Nephron progenitor cell (in vitro differentiated cells): ENCODE data around the gene AMMECR1.
"Not testable (repeated sequence)": the region's sequence is repeated elsewhere in the genome, so short reads cannot be mapped to it uniquely, and the experiment has no call there.

Experiments
- DNase-seq: peaks from one replicate; pipeline ENCODE4 v3.0.0; 2021
- H3K27ac Mint-ChIP-seq: 2 replicates; pipeline ENCODE4 v1.8.0; 2021; ENCODE audit warnings: mild to moderate bottlenecking, moderate library complexity, mixed read lengths
- H3K27me3 Mint-ChIP-seq: 2 replicates; pipeline ENCODE4 v1.8.0; 2021; ENCODE audit warnings: mild to moderate bottlenecking, low read depth, mixed read lengths; ENCODE audit not compliant: poor library complexity
- H3K36me3 Mint-ChIP-seq: 2 replicates; pipeline ENCODE4 v1.8.0; 2021; ENCODE audit warnings: low read depth, mixed read lengths
- H3K4me1 Mint-ChIP-seq: 2 replicates; pipeline ENCODE4 v1.8.0; 2021; ENCODE audit warnings: mixed read lengths
- H3K4me3 Mint-ChIP-seq: 2 replicates; pipeline ENCODE4 v1.8.0; 2021; ENCODE audit warnings: mild to moderate bottlenecking, moderate library complexity, mixed read lengths
- H3K9me3 Mint-ChIP-seq: 2 replicates; pipeline ENCODE4 v1.8.0; 2021; ENCODE audit warnings: mild to moderate bottlenecking, moderate library complexity, mixed read lengths
- CTCF ChIP-seq: fragments of 200-600 bp; sonication (generic); IDR thresholded peaks from 2 replicates; pipeline ENCODE4 v1.5.0; 2021; ENCODE audit warnings: antibody characterized with exemption

Gene AMMECR1

DNA sequence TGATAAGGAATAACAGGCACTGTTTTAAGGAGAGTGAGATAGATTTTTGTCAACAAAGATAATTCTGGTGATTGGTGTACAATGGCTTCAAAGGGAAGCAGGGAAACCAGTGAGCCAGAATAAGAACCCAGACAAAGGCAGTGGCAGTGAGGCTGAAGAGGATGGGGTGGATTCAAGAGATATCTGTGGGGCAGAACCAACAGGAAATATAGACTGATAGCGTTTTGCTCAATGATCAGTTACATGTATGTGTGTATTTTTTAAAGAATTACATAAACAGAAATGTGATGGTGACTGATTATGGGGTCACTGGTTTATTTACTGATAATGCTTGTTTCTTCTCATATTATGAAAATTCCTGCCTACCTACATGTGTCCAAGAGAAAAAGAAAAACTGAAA lies 66.4 kb downstream of the AMMECR1 start:
- Mint-ChIP-seq H3K9me3 (no peaks in the 10 kb centered on the region), H3K4me3 (no peak overlapping the region), H3K36me3 (no peaks in the 10 kb centered on the region), H3K4me1 (no peaks in the 10 kb centered on the region), H3K27ac (peak overlapping the region; percentile 2), H3K27me3 (no peaks in the 10 kb centered on the region)
- no peak for DNase-seq
- TF ChIP-seq CTCF: no peak

GRCh38 chrX:110250847-110251246 lies 67.0 kb downstream of the AMMECR1 start:
- no peaks in the 10 kb centered on the region for H3K27me3 Mint-ChIP-seq
- H3K4me1 Mint-ChIP-seq: no peaks in the 10 kb centered on the region
- H3K27ac Mint-ChIP-seq: no peak overlapping the region
- H3K36me3 Mint-ChIP-seq: no peaks in the 10 kb centered on the region
- DNase-seq: no peak
- TF ChIP-seq CTCF: no peak
- H3K9me3 Mint-ChIP-seq: no peaks in the 10 kb centered on the region
- no peak overlapping the region for H3K4me3 Mint-ChIP-seq

GRCh38 chrX:110248578-110248977 lies 69.3 kb downstream of the AMMECR1 start:
- Mint-ChIP-seq H3K4me1 (no peaks in the 10 kb centered on the region), H3K36me3 (no peaks in the 10 kb centered on the region), H3K27ac (peak overlapping the region; percentile 2), H3K4me3 (no peak overlapping the region), H3K27me3 (no peaks in the 10 kb centered on the region), H3K9me3 (no peaks in the 10 kb centered on the region)
- no peak for TF ChIP-seq CTCF
- DNase-seq: no peak

DNA sequence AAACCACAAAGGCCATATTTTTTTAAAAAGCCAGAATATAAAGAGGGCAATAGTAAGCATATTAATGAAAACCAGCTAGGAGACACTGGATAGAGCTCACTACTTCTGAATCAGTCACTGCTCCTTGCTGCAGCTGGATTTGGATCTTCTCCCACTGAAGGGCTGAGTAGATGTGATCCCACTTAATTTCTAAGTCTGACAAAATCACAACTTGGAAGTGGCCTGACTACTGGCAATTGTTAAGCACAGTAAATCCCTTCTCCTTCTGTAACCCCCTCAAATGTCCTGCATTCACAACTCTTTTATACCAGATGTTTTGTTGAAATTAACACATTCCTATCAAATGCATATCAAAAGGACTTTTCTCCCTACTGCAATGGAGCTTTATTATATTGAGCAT lies 72.9 kb downstream of the AMMECR1 start:
- Mint-ChIP-seq H3K4me1 (no peaks in the 10 kb centered on the region), H3K9me3 (peaks cover 16% of the 10 kb centered on the region), H3K4me3 (no peak overlapping the region), H3K27ac (no peak overlapping the region), H3K36me3 (peaks cover 10% of the 10 kb centered on the region), H3K27me3 (peaks cover 8% of the 10 kb centered on the region)
- DNase-seq: no peak
- TF ChIP-seq CTCF: no peak

- DNase-seq: no peak
- no peak for TF ChIP-seq CTCF
- Mint-ChIP-seq H3K36me3 (peaks cover 24% of the 10 kb centered on the region), H3K27me3 (peaks cover 8% of the 10 kb centered on the region), H3K9me3 (peaks cover 30% of the 10 kb centered on the region), H3K4me3 (no peak overlapping the region), H3K4me1 (peaks cover 6% of the 10 kb centered on the region), H3K27ac (no peak overlapping the region)
Measured at GRCh38 chrX:110242371-110242770, 75.5 kb downstream of the AMMECR1 start.

DNA sequence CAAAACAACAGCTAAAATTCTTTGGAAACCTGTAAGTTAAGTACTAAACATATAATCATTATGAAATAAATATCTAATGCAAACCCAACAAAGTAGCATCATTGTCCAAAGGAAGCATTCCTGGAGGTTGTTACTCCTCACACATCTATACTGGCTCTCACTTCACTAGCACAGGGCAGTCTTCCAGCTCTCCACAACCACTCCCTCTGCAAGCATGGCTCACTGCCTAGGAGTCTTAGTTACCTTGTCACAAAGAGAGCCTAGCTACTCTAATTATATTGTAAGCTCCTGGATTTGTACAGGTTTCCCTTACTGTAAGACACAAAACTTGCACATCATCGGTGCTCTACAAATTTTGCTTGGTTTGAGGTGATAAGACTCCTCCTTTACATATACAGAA lies 76.1 kb downstream of the AMMECR1 start:
- DNase-seq: no peak
- Mint-ChIP-seq H3K4me1 (peaks cover 6% of the 10 kb centered on the region), H3K36me3 (peaks cover 24% of the 10 kb centered on the region), H3K4me3 (no peak overlapping the region), H3K9me3 (peaks cover 30% of the 10 kb centered on the region), H3K27ac (no peak overlapping the region), H3K27me3 (peaks cover 8% of the 10 kb centered on the region)
- TF ChIP-seq CTCF: no peak

DNA sequence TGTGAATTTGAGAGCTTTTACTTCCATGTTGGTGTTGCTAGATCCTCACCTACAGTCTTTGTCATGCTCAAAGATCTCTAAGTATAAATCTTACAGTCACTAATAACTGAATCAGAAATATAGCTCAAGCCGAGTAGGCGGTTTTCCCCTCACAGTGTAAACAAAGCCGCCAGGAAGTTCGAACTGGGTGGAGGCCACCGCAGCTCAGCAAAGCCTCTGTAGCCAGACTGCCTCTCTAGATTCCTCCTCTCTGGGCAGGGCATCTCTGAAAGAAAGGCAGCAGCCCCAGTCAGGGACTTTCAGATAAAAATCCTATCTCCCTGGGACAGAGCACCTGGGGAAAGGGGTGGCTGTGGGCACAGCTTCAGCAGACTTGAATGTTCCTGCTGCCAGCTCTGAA lies 79.6 kb downstream of the AMMECR1 start:
- not testable (repeated sequence) for H3K27ac Mint-ChIP-seq, DNase-seq, H3K4me1 Mint-ChIP-seq, H3K4me3 Mint-ChIP-seq
- peaks cover 43% of the 10 kb centered on the region for H3K36me3 Mint-ChIP-seq
- H3K27me3 Mint-ChIP-seq: peaks cover 12% of the 10 kb centered on the region
- H3K9me3 Mint-ChIP-seq: peaks cover 59% of the 10 kb centered on the region

GRCh38 chrX:110231485-110231884 lies 86.4 kb downstream of the AMMECR1 start:
- Mint-ChIP-seq H3K36me3 (peaks cover 66% of the 10 kb centered on the region), H3K4me1 (peaks cover 15% of the 10 kb centered on the region), H3K9me3 (peaks cover 61% of the 10 kb centered on the region)
- not testable (repeated sequence) for H3K4me3 Mint-ChIP-seq, DNase-seq, H3K27ac Mint-ChIP-seq, H3K27me3 Mint-ChIP-seq

DNA sequence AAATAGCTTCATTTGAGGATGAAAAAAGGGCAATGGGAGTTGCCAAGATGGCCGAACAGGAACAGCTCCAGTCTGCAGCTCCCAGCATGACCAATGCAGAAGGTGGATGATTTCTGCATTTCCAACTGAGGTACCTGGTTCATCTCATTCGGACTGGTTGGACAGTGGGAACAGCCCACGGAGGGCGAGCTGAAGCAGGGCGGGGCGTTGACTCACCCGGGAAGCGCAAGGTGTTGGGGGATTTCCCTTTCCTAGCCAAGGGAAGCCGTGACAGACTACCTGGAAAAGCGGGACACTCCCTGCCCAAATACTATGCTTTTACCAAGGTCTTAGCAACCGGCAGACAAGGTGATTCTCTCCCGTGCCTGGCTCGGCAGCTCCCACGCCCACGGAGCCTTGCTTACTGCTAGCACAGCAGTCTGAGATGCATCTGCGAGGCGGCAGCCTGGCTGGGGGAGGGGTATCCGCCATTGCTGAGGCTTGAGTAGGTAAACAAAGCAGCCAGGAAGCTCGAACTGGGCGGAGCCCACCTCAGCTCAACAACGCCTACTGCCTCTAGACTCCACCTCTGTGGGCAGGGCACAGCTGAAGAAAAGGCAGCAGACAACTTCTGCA lies 88.3 kb downstream of the AMMECR1 start:
- Mint-ChIP-seq H3K4me3 (peak overlapping the region; percentile 77), H3K36me3 (peaks cover 60% of the 10 kb centered on the region), H3K4me1 (peaks cover 15% of the 10 kb centered on the region), H3K9me3 (peaks cover 45% of the 10 kb centered on the region)
- H3K27ac Mint-ChIP-seq, H3K27me3 Mint-ChIP-seq: not testable (repeated sequence)
- peak; percentile 36 for DNase-seq
